HG03354 (cell line): Measurements from ENCODE around the gene VASN.
"Not testable (repeated sequence)": the region's sequence is repeated elsewhere in the genome, so short reads cannot be mapped to it uniquely, and the experiment has no call there.

Experiments
- ATAC-seq: cut with Tn5 transposase; IDR thresholded peaks from one replicate; pipeline ENCODE4 v1.9.1; 2021; ENCODE audit warnings: mild to moderate bottlenecking; ENCODE audit not compliant: unreplicated experiment, poor library complexity, severe bottlenecking

The VASN gene

GRCh38 chr16:4371357-4372000, at the start of gene VASN:
Gene VASN, plus strand, starts transcription at chr16:4371848. Its CDS starts 9,030 bp downstream, at chr16:4380878.
- peak; percentile 70 for ATAC-seq

- no peak for ATAC-seq
Observed at GRCh38 chr16:4322121-4323052, 49.3 kb upstream of the VASN start.

GRCh38 chr16:4323071-4323844, 48.4 kb upstream of the VASN start:
- ATAC-seq, result no peak

GRCh38 chr16:4323845-4324488, 47.7 kb upstream of the VASN start:
- no peak for ATAC-seq

DNA sequence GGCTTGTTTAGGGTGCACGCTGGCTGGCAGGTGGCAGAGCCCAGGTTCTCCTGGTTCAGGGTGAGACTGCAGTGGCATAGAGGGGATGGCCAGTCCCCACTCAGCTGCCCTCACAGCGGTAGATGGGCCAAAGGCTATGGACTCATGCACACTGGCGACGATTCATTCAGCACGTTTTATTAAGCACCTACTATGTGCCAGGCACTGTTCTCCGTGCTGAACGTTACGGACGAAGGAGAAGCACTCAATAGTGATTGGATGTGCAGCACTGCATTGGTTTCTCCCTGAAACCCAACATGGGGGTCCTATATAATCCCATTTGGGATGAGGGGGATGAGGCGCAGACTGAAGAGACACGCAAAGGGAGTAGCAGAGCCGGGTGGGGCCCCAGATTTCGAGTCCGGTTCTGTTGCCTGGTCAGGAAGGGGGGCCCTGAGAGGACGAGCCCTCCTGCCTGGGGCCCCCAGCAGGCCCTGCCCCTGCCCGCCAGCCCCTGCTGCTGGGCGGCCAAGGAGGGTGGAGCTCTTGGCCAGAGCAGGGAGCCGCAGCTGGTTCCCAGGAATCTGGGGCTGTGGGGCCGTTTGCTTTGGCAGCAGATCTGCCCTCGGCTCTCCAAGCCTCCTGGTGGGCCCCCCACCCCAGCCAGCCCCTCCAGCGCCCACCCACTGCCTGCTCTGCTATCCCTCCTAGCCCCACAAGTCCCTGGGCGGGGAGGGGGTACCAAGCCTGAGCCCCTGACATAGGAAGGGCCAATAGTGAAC, 47.0 kb upstream of the VASN start:
- no peak for ATAC-seq

DNA sequence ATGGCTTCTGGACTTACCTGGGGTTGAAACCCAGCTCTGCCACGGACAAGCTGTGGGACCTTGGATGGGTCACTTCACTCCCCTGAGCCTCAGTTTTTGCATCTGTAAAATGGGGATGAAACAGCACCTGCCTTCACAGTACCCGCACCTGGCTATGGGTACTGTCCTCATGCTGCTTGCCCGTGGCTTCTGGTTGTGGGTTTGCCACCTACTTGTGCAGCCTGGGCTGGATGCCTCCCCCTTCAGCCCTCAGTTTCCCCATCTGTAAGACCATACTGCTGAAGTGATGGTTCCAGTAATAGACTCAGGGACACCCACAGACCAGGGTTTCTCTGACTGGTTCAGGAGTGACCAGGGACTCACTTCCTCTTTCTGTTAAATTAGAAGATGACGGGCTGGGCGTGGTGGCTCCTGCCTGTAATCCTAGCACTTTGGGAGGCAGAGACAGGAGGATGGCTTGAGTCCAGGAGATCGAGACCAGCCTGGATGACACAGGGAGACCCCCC, 46.3 kb upstream of the VASN start:
- no peak for ATAC-seq

DNA sequence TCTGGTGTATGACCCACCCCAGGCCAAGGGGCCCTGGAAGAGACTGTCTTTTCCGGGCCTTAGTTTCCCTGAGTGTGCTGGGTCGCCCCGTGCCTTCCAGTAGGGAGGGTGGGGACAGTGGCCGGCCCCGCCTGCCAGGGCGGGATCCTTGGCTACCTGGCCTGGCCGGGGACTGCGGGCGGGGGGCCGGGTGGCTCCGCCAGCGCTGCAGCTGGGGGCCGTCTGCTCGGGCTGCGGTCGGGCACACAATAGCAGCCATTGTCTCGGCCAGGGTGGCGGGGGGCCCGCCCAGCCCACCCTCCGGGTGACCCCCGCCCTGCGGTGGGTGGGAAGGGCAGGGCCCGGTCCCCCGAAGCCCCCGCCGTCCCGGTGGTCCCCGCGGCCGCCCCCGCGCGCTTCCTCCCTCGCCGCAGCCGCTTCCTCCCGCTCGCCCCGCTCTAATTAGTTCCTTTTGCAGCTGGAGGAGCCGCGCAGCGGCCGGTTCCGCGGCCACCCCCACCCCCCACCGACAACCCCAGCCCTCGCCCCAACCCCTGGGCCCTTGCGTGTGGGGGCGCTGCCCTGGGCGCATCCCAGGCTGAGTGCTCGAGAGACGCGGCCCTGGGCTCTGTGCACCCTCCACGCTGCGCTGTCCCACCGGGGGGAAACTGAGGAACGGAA, 44.1 kb upstream of the VASN start:
- no peak for ATAC-seq

DNA sequence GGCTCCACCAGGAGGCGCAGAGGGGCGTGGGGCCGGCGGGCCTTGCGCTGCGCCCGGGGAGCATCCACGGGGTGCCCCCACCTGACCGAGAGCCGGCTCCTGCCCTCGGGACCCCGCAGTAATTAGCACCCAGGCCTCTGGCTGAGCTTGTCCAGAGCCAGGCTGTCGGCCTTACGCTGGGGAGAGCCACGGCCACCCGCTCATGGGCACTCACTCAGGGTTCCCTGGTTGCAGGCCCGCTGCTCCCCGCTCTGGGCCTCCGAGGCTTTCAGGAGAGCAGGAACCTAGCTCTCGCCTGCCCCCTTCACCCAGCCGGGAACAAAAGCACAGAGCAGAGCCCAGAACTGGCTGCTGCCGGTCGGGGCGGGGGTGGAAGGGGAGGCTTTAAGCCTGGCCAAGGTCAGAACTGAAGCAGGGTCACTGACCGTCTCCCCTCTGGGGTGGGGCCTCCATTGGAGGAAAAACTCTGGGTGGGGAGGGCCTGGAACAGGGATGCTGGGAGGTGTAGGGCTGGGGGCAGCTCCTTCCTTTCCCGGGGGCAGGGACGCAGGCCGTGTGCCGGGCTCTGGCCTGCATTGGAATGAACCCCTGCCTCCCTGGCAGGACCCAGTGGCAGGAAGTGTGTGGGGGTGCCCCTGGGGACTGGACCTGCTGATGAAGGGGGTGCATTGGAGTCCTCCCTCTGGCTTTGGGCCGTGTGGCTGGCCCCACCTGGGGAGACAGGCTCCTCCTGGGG, 43.4 kb upstream of the VASN start:
- ATAC-seq, result no peak

- no peak for ATAC-seq
Observed at GRCh38 chr16:4328782-4329775, 42.6 kb upstream of the VASN start.

- ATAC-seq, result peak; percentile 59
Observed at GRCh38 chr16:4330277-4330874, 41.3 kb upstream of the VASN start.

GRCh38 chr16:4332083-4332482, 39.6 kb upstream of the VASN start:
- no peak for ATAC-seq

DNA sequence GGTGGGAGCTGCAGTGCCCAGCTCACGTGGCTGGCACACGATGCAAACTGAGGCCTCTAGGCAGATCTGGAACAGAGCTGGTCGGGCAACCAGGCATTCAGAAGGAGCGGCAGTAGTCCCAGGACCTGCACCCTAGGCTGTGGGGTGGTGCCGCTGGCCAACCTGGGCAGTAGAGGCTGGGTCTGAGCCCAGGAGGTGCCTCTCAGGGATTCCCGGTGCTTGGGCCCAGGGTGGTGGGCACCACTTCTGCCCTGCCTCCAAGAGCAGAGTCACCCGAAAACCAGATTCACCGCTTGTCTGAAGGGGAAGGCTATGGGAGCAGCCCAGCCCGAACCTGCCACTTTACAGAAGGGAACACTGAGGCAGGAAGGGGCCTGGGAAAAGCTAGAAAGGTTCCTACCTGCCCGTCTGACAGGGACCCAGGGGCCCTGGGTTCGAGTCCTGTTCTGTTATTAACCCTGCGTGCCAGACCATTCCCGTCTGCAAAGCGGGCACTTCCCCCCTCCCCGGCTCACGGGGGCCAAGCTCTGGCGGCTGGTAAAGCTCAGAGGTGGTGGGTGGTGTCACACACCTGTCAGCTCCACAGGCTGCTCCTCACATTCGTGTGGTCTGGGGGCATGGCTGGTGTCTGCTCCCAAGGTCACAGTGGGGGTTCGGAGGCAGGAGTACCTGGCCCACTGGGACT, 38.9 kb upstream of the VASN start:
- ATAC-seq, result no peak

DNA sequence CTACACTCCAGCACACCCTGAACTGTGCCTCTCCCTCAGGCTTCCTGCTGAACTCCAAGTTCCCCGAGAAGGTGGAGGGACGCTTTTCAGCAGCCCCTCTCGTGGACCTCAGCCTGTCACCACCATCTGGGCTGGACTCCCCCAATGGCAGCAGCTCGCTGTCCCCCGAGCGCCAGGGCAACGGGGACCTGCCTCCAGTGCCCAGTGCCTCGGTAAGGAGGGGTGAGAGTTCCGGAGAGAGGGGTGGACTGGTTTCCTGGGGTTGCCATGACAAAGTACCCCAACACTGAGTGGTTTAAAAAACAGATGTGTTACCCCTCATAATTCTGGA, 38.4 kb upstream of the VASN start:
- no peak for ATAC-seq

- ATAC-seq, result not testable (repeated sequence)
Observed at GRCh38 chr16:4333714-4334113, 37.9 kb upstream of the VASN start.

DNA sequence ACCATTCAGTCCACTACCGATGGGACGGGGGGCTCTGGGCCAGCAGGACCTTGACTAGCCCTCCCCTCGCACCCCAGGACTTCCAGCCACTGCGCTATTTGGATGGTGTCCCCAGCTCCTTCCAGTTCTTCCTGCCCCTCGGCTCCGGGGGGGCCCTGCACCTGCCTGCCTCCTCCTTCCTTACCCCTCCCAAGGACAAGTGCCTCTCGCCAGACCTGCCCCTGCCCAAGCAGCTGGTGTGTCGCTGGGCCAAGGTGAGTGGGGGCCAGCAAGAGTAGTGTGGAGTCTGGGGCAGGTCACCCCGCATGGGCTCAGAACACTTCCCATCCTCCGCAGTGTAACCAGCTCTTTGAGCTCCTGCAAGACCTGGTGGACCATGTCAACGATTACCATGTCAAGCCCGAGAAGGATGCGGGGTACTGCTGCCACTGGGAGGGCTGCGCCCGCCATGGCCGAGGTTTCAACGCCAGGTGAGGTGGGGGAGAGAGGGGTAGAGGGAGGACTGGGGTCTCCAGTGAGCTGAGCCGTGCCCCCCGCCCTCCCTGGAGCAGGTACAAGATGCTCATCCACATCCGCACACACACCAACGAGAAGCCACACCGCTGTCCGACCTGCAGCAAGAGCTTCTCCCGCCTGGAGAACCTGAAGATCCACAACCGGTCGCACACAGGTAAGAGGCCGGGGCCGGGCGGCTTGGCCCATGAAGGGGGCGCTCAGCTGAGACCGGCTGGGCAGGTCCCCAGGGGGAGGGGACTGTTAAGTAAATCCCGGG, 36.7 kb upstream of the VASN start:
- ATAC-seq, result no peak
